Measurements from ENCODE around the gene SHANK1.
"Not testable (repeated sequence)": the region's sequence is repeated elsewhere in the genome, so short reads cannot be mapped to it uniquely, and the experiment has no call there.

The SHANK1 gene

DNA sequence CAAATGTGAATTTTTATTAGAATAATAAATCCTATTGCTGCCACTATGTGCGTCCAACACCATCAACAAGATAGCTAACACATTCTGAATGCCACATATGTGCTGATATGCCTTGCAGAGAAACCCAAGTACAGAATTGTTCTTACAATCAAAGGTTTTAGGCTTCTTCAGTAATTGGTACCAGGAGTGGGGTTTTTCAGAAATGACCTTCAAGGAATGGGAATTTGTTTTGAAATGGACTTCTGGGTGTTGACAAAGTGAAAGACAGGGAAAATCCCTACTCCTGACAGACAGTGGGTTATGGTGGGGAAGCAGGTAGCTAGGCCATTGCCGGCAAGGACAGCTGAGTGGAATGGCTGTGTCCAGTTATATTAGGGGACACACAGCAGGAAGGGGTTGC is 85.6 kb downstream of the SHANK1 start:
- no peak for DNase-seq (ENCODE audit: low read depth in 2 of 2)

DNA sequence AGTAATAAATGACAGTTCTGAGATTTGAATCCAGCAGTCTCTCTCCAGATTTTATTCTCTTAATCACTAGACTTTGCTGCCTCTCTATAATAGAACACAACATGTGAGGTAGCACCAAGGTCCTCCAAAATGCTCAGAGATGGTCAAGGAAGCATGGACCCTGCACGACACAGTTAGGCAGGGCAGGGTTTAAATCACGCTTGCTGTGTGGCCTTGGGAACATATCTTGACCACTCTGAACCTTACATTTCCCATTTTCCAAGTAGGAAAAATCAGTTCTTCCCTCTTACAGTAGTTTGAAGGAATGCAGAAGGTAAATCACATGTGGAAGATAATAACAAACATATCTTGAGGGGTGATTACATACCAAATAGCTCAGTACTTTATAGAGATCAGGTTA is 86.2 kb downstream of the SHANK1 start:
- no peak for DNase-seq (ENCODE audit: low read depth in 2 of 2)

DNA sequence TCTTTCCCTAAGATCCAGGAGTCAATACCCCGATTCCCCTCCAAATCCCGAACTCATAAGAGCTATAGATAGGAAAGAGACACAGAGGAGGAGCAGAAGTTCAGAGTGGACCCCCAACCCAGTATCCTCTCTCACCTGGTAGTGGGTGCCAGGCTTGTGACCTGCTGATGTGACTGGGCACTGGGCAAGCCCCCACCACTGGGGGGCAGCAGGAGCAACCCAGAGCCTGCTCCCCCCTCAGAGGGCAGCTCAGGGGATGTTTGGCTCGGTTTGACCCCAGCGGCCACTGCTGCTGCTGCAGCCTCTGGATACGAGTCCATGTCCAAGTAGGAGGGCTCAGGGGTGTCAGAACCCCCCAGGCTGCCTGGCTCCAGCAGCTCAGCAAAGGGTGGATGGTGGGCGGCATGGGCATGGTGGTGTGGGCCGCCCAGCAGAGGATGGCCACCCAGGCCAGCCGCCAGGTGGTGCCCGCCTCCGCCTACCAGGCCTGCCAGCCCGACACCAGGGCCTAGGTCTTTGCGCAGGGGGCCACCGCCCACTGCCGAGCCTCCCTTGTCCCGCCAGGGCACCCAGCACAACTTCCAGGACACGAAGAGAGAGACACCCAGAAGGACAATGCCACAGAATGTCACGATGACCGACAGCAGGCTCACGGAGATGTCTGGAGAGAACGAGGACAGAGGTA is 87.3 kb downstream of the SHANK1 start:
- no peak for DNase-seq (ENCODE audit: low read depth in 2 of 2)

DNA sequence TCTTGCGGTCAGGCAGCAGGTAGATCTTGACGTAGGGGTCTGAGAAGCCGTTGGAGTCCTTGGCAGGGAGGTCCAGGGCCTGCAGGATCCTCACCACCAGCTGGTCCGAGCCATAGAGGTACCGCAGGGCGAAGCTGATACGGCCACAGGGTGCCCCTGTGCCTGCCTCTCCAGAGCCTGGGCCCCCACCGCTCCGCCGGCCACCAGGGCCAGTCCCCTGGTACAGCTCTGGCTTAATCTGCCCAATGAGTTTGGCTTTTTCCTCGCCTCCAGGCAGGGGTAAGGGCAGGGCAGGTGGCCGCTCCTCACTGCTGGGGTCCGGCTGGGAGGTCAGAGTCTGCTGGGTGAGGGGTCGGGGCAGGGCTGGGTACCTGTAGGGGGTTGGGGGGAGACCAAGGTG is 89.8 kb downstream of the SHANK1 start:
- no peak for DNase-seq (ENCODE audit: low read depth in 2 of 2)

DNA sequence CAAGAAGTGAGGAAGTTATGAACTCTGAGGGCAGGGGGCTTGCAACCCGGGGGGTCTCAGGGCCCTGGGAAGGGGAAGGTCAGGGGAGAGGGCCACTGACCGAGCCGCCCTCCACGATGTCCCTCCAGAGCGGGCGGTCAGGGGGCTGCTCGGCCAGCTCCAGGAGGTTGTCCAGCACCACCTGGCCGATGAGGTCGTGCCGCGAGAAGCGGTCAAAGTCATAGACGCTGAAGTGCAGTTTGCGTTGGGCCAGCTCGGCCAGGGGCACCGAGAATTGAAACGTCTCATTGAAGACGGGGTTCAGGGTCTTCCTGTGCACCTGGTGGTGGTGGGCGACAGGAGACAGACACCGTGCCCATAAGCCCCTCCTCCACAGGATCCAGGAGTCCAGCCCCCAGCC is 90.4 kb downstream of the SHANK1 start:
- no peak for DNase-seq (ENCODE audit: low read depth in 2 of 2)

DNA sequence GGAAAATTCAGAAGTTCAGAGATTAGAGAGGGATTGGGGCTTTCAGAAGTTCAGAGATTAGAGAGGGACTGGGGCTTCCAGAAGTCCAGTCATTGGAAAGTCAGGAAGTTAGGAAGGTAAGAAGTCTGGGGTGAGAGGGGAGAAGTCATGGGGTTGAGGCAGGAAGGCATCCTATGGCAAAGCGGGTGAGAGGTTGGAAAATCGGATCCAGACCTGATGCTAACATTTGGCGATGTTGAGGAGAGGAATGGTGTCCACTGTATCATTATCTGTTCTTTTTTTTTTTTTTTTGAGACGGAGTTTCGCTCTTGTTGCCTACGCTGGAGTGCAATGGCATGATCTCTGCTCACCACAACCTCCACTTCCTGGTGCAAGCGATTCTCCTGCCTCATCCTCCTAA is 91.1 kb downstream of the SHANK1 start:
- no peak for DNase-seq (ENCODE audit: low read depth in 2 of 2)

DNA sequence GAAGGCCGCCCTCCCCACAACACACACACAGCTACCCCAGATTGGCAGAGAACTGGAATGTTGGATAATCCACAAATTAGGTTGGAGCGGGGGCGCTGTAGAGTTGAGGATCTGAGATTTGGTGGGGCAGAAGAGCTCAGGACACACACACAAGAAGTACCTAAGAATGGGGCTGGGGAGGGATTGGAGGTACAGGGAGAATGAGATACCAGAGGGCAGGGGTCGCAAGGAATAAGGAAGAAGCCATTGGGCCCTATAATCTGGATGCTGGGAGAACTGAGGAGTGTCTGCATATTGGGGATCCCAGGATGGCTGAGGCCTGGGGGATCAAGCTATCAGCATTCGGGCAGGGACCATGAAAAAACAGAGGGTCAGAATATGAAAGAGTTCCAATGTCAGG is 91.5 kb downstream of the SHANK1 start:
- DNase-seq (ENCODE audit: low read depth in 2 of 2) = no peak

DNA sequence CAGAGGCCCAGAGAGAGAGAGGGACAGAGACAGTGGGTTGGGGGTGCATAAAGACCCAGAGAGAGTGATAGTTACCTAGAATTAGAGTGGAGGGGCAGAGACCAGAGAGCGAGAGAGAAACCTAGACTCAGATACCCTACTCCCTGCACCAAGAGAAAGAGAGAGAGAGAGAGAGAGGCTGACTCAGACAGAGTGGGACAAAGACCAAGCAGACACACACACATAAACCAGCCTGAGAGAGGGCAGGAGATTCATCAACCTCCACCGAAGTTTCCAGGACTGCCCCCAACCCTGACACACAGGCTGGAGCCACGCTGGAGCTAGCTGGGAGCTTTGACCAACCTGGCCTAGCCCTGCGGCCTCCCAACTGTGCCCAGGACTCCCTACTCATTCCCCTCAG is 92.8 kb downstream of the SHANK1 start:
- DNase-seq (ENCODE audit: low read depth in 2 of 2) = no peak

DNA sequence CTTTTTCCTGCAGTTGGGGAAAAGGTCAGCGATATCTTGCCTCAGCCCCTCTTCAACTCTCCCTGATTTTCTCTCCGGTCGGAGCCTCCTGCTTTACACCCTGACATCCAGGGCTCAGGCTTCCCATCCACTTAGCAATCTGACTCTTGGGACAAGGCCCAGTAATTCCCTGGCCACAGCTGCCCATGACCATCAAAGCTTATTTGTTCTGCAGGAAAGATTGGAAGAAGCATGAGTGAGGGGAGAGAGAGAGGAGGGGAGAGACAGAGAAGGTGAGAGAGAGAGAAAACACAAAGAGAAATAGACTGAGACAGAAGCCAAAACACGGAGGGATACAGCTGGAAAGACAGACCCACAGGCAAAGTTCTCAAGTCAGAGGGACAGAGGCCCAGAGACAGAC is 93.6 kb downstream of the SHANK1 start:
- DNase-seq (ENCODE audit: low read depth in 2 of 2) = no peak

DNA sequence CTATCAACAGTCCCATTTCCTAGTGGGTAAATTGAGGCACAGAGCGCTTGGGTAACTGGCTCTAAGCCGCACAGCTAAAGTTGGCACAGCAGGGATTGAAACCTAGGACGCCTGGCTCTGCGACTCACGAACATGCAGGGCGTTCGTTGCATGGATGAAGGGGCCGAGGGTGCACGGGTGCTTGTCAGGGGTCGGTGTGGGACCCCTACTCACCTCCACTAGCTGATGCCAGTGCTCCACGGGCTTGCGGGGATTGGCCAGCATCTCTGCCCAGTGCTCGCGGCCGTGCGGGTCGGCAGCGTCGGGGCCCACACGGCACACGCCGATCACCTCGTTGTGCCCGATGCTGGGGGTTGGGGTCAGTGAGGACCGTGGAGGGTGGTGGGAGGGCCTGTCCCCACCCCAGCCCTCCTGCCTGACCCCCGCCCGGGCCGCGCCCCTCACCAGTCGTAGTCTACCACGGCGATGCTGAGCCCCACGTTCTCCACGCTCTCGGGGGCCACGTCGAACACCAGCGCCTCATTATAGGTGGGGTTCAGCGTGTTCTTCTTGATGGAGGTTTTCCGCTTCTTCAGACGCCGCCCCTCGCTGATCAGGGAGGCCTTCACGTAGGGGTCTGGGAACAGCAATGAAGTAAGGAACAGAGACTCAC is 94.5 kb downstream of the SHANK1 start:
- DNase-seq (ENCODE audit: low read depth in 2 of 2) = no peak

DNA sequence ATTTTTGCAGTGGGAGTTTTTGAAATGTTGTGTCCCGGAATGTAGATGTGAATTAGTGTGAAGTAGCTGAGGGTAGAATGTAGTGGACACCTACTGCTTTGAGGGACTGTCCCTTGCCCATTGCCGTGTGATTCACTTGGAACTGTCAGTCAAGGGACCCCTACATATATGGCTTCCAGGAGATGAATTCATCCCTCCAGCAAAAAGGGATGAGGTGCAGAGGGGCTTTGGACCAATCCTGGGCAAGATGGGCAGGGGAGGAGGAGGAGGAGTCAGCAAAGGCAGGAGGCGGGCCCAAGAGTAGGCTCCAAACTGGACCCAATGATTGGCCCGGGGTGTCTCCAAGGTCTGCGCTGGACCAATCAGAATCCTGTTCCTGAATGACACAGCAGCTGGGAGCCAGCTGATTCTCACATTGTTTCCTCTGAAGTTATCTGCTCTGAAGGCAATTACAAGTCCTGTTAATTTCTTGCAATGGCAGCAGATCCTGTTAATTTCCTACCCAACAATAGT is 99.2 kb downstream of the SHANK1 start:
- DNase-seq (ENCODE audit: low read depth in 2 of 2) = not testable (repeated sequence)

DNA sequence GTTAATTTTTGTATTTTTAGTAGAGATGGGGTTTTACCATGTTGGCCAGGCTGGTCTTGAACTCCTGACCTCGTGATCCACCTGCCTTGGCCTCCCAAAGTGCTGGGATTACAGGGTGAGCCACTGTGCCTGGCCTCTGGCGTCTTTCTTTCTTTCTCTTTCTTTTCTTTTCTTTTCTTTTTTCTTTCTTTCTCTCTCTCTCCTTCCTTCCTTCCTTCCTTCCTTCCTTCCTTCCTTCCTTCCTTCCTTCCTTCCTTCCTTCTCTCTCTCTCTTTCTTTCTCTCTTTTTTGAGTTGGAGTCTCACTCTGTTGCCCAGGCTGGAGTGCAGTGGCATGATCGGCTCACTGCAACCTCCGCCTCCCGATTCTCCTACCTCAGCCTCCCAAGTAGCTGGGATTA is 100.4 kb downstream of the SHANK1 start:
- not testable (repeated sequence) for DNase-seq (ENCODE audit: low read depth in 2 of 2)

DNA sequence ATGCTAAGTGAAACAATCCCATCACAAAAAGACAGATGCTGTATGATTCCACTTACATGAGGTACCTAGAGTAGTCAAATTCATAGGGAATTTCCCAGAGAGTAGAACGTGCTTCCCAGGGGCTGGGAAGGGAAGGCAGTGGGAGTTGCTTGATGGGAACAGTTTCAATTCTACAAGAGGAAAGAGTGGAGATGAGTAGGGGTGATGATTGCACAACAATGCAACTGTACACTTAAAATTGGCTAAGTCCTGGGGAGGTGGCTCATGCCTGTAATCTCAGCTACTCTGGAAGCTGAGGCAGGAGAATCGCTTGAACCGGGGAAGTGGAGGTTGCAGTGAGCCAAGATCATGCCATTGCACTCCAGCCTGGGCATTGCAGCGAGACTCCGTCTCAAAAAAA is 101.2 kb downstream of the SHANK1 start:
- DNase-seq (ENCODE audit: low read depth in 2 of 2) = not testable (repeated sequence)

DNA sequence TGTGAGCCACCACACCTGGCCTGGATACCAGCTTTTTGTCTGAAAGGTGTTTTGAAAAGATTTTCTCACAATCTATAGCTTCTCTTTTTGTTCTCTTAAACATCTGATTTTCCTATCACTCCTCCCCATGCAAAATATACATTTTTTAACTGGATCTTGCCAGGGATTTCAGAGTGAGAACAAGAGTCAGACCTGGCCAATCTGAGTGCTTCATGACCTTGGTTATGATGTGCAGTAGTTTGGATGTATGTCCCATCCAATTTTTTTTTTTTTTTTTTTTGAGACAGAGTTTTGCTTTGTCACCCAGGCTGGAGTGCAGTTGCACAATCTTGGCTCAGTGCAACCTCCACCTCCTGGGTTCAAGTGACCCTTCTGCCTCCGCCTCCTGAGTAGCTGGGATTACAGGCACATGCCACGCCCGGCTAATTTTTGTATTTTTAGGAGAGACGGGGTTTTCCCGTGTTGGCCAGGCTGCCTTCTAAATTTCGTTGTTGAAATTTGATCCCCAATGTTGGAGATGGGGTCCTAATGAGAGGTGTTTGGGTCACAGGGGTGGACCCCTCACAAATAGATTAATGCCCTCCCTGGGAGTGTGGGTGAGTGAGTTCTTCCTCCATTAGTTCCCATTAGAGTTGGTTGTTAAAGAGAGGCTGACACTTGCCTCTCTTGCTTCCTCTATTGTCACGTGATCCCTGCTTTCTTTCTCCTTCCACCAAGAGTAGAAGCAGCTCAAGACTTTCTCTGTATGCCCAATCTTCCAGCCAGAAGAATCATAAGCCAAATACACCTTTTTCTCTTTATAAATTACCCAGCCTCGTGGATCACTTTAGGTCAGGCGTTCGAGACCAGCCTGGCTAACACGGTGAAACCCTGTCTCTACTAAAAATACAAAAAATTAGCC is 106.8 kb downstream of the SHANK1 start:
- DNase-seq (ENCODE audit: low read depth in 2 of 2) = not testable (repeated sequence)
